GM19328 (cell line): ENCODE data around the gene MGAT5B.
"Not testable (repeated sequence)": the region's sequence is repeated elsewhere in the genome, so short reads cannot be mapped to it uniquely, and the experiment has no call there.

Experiments used
- ATAC-seq: cut with Tn5 transposase; IDR thresholded peaks from one replicate; pipeline ENCODE4 v1.9.1; 2021; ENCODE audit warnings: mild to moderate bottlenecking, moderate library complexity; ENCODE audit not compliant: unreplicated experiment

MGAT5B gene

DNA sequence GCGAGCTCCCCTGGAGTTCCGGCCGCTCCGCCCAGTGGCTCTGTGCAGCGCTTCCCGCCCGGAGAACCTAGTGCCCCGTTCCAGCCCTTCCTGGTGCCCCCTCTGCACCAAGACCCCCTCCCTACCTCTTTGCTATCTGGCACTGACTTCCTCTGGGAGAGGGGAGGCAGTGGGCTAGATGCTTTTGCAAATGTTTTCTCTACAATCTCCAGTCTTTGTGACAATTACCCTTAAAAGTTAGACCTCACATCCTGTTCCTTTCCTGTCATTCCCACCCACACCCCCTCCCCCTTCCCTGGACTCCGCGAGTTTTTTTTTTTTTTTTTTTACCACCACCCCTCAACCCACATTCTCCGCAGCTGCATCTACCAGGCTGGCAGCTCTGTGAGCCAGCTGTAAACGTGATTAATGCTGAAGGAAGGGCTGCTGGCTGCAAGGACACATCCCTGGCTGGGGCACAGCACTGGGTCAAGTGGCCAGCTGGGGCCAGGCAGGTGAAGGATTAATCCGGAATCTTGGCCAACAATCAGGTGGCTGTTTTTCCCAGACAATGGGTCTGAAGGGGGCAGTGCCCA lies 101.5 kb downstream of the MGAT5B start:
- ATAC-seq: no peak

DNA sequence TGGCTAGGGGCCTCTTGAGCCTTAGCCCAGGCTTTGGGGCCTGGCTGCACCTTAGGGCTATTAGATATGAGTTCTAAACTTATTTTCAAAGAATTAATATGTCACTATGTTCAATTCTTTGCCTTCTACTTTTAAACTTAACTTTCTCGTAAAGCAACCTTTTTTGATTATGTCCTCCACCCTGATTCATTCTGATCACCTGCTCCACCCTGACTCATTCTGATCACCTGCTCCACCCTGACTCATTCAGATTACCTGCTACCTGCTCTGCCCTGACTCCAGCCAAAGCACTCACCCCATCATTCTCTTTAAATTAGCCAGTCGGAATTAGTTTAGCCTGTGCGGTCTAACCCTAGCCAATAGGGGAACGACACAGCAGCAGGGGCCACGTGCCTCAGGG lies 102.0 kb downstream of the MGAT5B start:
- ATAC-seq: not testable (repeated sequence)

DNA sequence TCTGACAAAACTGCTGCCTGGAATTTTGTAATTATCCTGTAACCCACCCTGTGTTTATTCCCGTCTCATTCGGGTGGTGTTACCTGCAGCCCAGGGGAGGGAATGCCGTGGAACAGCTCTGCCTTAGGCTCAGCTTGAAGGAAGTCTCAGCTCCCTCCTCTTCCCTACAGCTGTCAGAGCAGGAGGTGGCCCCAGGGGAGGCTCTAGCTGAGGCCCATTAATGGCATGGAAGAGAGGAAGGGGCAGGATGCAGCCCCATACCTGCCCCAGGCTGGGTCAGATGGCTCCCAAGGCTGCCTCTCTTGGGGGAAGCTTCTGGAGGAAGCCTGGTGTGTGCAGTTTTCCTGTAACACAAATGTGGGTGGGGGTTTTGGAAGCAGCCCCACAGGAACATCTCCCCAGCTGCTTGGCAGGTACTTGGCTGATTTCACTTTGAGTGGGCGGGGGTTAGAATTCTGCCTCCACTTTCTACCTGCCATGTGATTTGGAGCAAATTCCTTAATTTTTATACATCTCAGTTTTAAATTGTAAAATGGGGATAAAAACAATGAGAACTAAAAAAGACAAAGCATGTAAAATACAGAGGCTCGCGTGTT lies 103.9 kb downstream of the MGAT5B start:
- no peak for ATAC-seq

DNA sequence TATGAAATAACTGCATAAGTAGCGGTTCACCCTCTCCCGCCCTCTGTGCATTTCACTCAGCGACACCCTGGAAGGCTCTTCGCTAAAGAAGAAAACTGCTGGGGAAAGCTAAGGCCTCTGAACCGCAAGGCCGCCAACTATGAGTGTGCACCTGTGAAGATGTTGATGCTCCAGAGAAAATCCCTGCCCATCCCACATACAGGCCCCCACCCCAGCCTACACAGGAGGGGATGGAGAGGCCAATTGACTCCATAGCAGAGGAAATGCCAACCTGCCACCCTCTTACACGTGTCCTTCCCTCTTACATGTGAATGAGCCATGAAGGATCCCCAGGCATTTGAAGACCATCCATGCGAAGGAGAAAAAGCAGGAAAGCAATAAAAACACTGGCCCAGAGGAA lies 104.8 kb downstream of the MGAT5B start:
- no peak for ATAC-seq

DNA sequence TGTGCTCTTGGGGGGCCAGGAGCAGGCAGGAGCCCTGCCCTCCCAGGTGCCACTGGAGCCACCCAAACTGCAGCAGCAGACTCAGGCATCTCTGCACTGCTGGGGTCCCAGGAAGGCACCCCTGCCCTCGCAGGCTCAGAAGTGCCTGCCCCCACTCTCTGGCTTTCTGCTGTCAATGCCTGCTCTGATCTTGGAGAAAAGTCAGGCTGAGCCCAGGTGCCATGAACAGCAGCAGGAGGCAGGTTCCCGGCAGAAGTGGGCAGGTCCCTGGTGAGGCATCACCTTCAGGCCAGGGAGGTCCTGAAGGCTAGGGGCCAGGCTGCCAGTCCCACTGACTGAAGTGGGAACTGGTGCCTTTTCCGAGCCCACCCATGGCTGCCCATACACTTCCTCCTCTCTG lies 106.5 kb downstream of the MGAT5B start:
- no peak for ATAC-seq

DNA sequence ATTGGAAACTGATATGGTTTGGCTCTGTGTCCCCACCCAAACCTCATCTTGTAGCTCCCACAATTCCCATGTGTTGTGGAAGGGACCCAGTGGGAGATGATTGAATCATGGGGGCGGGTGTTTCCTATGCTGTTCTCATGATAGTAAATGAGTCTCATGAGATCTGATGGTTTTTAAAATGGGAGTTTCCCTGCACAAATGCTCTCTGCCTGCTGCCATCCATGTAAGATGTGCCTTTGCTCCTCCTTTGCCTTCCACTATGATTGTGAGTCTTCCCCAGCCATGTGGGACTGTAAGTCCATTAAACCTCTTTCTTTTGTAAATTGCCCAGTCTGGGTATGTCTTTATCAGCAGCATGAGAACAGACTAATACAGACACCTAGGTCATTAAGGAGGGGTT lies 109.8 kb downstream of the MGAT5B start:
- not testable (repeated sequence) for ATAC-seq

DNA sequence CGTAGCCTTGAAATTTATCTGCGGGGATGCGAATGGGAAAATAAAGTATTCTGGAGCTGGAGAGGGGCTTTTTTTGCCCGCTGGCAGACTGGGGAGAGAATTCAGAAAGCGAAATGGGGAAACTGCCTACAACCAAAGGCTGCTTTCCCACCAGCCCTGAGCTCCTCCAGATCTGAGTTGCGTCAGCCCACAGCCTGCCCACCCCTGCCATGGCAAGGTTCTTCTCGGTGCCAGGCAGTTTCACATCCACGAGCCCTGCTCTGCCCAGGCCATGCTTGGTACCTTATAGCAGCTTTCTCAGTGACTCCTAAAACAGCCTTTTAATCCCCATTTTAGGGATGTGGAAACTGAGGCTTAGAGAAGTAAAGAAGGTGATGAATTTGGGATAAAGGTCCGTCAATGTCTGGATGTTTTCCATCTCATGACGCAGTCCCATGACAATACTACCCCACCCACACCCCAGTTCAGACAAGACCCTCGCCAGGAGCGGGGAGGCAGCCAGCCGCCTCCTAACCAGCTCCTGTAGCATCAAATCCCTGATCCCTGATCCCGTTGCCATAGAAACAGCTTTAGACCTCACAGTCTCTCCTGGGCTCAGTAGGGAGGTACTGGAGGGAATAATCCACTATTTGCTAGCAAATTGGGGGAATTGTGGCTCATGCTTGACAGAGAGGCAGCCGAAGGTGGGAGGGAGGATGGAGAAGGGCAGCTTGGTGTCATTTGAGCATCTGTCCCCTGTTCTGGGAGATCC lies 113.5 kb downstream of the MGAT5B start:
- no peak for ATAC-seq

DNA sequence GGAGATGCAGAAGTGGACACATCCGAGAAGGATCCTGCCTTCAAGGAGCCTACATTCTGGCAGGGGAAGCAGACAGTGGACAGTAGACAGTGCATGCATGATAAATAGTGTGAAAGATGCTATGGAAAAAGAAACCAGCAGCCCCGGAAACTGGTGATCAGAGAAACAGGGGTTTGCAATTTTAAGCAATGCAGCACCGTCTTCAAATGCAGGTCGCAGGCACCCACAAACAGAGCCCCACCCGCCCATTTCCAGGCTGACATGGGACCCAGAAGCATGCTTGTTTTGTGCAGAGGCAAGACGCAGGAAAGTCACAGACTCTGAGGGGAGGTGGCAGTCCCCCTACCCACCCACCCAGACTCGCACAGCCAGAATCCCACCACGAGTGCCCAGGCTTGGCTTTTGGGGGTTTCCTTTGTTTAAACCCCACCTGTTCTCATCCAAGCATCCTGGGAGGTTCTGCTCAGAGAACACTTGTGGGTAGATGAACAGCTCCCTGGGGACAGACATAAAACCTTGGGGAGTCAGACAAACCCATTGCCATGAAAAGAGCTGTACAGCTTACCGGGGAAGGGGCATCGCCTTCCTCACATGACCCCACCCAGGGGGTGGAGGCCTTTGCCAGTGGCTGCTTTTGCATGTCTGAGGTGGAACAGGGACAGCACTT lies 114.3 kb downstream of the MGAT5B start:
- ATAC-seq: no peak

DNA sequence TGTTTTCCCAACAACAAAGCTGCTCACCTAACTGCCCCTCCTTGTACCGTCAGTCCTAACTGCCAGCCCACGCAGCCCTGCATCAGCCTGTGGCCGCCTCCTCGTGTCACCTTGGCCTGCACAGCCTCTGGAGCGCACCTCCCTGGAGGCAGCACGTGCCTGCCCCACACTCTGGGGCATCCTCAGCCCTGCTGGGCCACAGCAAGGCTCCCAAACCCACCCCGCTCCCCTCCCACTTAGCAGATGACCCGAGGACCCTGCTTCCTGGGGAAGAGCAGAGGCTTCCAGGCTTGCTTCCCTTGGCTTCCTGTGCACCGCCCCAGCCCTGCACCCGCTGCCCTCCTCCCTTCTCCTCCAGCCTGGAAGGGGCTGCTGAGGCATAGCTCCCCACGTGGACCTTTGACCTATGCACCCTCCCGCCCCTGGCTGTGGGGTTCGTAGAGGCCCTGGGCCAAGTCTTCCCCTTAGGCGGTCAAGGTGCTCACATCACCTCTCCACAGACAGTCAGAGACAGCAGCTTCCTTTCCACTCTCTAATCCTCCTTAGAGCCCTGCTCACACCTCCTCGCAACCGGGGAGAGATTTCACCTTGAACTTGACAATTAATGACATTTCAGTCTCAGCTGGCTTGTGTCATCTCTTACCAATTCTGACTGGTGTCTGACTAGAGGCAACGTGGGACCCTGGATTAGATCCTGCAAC lies 115.0 kb downstream of the MGAT5B start:
- ATAC-seq: no peak

DNA sequence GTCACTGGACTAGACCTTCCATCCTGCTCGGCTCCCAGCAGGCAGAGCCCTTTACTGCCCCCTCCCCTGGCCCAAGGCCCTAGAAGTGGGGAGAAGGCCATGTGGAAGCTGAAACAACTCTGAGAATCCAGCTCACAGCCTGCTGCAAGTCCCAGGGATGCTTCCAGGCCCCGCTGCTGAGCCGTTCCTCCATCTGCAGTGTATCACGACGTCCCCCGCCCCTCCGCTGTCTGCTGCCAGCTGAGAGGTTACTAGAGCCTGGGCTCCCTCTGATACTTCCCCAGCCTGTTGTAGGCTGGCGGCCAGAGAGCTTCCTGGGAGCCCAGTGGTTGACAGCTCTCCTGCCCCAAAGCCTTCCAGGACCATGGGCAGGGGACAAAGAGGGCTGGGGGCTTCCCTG lies 118.2 kb downstream of the MGAT5B start:
- ATAC-seq: no peak

DNA sequence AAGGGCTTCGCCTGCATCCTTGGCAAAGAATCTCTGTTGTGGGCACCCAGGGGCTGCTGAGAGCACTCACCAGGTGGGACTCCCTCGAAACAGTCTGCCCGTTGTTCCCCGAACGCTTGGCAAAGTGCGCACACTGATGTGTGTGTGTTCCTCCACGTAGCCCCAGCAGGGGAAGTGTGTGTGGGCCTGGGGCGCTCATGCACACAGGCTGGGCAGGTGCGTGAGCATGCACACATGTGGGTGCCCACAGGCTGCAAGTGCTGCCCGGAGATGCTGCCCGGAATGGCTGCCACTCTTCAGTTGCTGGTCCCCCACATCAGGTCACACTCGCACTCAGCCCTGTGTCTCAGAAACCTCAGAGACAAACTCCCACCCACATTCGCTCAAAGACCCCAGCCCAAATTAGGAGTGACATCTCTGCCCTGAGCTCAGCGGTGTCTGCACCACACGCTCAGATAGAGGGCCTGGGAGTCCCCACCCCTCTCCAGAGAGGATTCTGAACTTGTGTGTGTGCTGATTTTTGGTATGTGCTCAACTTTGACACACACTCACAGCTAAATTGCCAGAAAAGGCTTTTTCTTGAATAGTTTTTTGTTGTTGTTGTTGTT lies 119.4 kb downstream of the MGAT5B start:
- ATAC-seq: no peak

DNA sequence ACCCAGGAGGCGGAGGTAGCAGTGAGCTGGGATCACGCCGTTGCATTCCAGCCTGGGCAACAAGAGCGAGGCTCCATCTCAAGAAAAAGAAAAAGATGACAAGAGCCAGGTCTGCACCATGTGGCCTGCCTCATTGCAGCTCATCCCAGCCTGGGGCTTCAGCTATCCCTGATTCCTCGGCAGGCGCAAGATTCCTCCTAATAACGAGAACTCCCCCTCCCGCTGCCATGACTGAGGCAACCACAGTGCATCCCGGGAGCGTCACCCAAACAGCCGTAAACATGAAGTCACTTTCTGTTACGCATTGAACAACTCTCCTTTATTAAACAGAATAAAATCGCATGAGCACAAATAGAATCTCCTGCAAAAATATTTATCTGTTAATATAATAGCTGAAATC lies 120.6 kb downstream of the MGAT5B start:
- ATAC-seq: no peak

DNA sequence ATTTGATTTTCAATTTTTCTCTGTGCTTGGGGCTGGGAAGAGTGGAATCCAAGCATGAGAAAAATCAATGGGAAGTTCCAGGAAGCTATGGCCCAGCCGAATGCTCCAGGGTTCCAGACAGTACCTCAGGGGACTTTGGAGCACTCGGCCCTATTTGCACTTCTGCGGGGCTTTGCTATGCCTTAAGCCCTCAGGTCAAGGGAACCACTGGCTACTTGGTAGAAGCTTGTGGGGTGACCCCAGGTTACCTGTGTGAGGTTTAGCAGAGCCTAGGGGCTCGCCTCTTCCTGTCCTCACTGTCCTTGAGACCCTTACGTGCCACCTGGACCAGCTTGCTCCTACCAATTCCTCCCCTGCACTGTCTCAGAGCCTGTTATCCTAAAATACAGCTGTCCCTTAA lies 121.3 kb downstream of the MGAT5B start:
- ATAC-seq: no peak

DNA sequence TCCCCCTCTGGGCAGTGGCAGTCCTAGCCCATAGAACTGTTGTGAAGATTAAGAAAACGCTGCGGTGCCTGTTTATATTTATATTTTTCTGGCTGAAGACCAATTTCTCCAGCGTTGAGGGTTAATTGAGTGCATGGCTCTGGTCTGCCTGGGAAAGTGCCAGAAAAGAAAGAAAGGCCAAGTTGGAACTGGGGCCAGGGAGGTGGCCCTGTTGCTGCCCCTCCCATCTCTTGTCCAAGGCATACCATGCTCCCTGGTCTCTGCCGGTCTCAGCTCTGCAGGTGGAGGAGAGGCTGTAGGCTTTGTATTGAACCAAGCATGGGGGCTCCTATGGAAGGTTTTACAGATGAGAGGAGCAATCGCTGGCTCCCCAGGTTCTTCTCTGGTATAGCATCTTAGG lies 124.7 kb downstream of the MGAT5B start:
- ATAC-seq: no peak

DNA sequence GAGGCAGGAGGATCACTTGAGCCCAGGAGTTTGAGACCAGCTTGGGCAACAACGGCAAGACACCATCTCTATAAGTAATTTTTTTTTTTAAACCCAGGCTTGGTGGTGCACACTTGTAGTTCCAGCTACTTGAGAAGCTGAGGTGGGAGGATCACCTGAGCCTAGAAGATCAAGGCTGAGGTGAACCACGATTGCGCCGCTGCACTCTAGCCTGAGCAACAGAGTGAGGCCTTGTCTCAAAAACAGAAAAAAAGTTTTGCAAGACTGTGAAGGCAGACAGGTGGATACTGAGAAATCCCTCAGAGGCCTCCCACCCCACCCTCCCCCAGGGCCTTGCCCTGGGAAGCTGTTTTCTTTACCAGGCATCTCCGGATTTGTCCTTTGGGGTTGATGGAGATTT lies 125.4 kb downstream of the MGAT5B start:
- no peak for ATAC-seq

DNA sequence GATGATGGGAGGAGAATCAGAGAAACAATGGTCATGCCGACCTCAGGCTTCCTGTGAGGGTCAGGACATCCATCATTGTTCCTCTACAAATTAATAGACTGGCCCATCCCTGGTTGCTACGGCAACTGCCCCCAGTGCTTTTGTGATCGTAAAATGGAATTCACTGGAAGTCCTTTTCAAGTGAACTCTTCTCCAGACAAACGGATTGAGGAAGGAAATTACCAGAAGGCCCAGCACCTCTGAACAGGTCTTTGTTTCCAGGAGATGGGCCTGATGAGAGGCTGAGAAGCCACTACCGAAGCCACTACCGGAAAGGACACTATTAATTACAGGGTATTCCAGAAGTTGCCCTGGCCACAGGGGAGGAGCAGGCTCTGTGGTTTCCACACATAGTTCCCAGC lies 126.0 kb downstream of the MGAT5B start:
- ATAC-seq: no peak

DNA sequence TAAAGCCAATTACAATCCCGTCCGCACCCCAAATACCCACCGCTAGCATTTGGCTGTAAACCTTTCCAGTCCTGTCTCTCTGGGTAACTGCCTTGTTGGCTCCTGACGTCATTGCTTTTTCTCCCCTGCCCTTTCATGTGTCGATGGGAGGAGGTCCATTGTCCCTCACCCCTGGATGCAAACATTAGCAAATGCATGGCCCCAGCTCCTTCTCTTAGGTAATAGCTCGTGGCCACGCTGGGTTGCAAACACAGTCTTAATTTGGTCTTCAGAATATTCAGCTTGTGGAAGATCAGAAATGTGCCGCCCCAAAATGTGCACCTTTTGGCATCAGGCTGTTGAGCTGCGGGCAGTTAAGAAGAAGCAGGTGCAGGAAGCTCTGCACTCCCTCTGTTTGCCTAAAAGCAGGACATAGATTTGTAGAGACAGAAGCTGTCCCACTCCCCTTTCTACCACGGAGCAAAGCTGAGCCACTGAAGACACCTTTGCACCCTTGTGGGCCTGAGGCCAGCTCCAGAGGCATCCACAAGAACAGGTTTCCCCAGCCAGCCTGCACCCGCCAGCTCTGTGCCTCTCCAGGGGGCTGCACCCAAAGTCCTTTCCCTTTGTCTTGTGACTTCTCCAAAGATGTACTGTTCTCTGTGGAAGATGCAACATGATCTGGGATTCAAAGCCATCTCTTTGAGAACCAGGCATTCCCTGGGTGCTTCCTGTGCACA lies 127.3 kb downstream of the MGAT5B start:
- no peak for ATAC-seq

DNA sequence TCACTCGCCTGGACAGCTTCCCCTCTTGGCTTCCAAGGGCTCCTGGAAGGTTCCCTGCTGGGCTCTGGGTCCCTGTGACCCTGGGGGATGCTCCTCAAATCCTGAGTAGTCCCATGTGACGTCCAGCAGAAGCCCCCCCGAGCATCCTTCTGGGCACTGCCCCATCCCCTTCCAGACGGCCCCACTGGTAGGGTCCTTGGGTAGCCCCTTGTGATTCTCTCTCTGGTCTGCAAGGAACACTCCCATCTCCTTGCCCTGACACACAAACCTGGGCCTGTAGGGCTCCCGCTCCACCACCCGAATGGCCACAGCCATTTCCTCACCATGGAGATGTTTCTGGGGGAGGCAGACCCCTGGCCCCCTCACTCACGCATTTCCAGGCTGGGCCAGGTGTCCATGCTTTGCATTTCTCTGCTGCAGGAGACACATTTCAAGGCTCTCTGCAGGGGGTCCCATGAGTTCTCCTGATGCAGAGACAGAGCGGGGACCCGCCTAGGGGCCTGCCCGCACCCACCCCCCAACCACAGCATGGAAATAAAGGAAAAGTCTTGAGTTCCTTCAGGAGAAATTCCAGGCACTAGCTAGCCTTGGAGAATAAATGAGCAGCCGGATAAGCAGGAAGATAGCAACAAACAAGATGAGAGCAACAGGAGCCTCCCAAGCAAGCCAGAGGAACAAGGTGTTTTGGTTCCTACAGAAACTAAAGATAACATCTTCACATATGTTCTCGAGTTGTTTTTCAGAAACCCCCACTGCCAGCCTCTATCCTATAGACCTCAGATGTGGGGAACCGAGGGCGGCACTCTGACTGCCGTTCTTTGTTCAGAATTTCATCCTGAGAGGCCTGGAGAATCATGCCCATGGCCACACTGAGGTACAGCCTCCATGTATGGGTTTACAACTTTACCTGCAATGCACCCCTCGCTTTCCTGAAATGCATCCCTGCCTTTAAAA lies 128.8 kb downstream of the MGAT5B start:
- no peak for ATAC-seq

DNA sequence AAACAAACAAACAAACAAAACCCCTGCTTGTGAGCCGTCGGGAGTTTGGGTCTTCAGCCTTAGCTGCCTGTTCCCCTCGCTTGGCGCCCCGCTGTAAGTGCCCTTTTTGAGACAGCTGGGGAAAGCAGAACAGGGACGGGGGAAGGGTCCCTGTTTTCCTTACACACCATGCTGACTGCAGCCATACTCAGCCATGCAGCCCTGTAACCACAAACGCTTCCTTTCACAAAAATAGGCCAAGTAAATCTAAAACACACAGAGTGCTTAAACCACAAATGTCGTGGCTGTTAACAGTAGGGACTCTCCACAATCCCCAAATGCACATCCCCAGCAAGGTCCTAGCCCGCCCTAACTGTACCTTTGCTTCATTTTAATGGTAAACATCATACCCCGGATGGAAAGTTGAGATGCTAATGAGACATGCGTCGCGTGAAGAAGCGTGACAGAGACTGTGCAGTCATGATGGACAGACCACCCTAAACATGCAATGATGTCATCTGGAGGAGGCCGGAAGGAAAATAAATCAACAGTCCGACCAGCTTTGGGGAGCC lies 129.9 kb downstream of the MGAT5B start:
- ATAC-seq: no peak
